K562 (cell line): Measurements from ENCODE around the gene NKD1. TPM values are rescaled to one million over a fixed set of nuclear protein-coding genes. Genes with fewer than 3 reads are reported as not detected.

Source experiments
- ATAC-seq: fragments of 200-7000 bp; cut with Tn5 transposase; 3 replicates; pipeline ENCODE4 v1.9.1; 2020; ENCODE audit warnings: moderate library complexity
- BruUV-seq: library from RNA; stranded (reverse); fragments of 400-500 nt; replicated peaks from 2 replicates; lab custom pipeline; 2021; lab: Mats Ljungman, UMichigan
- CTCF ChIA-PET: fragments of 300-600 bp; formaldehyde crosslinking; extraction: SDS; loops from one replicate; lab custom pipeline; 2021; ENCODE audit warnings: low intra/inter-chr PET ratio; lab: Yijun Ruan, JAX
- POLR2A ChIA-PET: fragments of 300-600, 350-650 bp; sonication (Branson Sonifier 250); formaldehyde crosslinking; extraction: SDS; loops from one replicate; lab custom pipeline; 2021; ENCODE audit warnings: antibody characterized with exemption, inconsistent platforms; lab: Yijun Ruan, JAX
- DNase-seq, 4 experiments: peaks; one replicate each; pipeline versions ENCODE4 v3.0.0 to v3.0.0-alpha.2; 2011 to 2018; ENCODE audit warnings: low spot score in 3 of 4, mixed read lengths in 3 of 4; ENCODE audit errors: extremely low read depth in 1 of 4
- FAIRE-seq: peaks from 2 replicates; lab custom pipeline; 2011; peaks lifted over from hg19 to GRCh38; lab: Jason Lieb, UNC
- H2AFZ ChIP-seq: 2 replicates; pipeline ENCODE4 v1.6.0; 2011; ENCODE audit warnings: low read depth, low read length, control low read depth, inconsistent platforms
- H3K27ac ChIP-seq: fragments of 200-600 bp; 3 replicates; pipeline ENCODE4 v1.8.0; 2011; ENCODE audit warnings: low read depth, mild to moderate bottlenecking, control low read depth, inconsistent platforms, low read length, moderate library complexity, mixed read lengths; ENCODE audit errors: extremely low read depth
- H3K27me3 ChIP-seq, 2 experiments: fragments of 300-600 bp in 1 of 2; 2 replicates in 1 of 2; 3 replicates in 1 of 2; pipeline versions ENCODE4 v1.6.0 to v1.8.0; 2011; ENCODE audit warnings: inconsistent platforms in 2 of 2, low read length in 2 of 2, mild to moderate bottlenecking in 1 of 2, mixed read lengths in 1 of 2, moderate library complexity in 1 of 2; ENCODE audit not compliant: control insufficient read depth in 2 of 2, insufficient read depth in 2 of 2
- H3K36me3 ChIP-seq: fragments of 300-600 bp; 3 replicates; pipeline ENCODE4 v1.8.0; 2011; ENCODE audit warnings: mild to moderate bottlenecking, low read length, inconsistent platforms; ENCODE audit not compliant: control insufficient read depth, insufficient read depth
- H3K4me1 ChIP-seq, 2 experiments: fragments of 200-600 bp in 1 of 2; replicated peaks in 1 of 2; 2 replicates in 1 of 2; 3 replicates in 1 of 2; pipeline versions ENCODE4 v1.5.1 to v1.8.0; 2011; ENCODE audit warnings: inconsistent platforms in 2 of 2, low read length in 2 of 2, mild to moderate bottlenecking in 1 of 2, mixed read lengths in 1 of 2, moderate library complexity in 1 of 2; ENCODE audit not compliant: control insufficient read depth in 2 of 2, insufficient read depth in 2 of 2
- H3K4me2 ChIP-seq: 2 replicates; pipeline ENCODE4 v1.6.1; 2011; ENCODE audit warnings: low read length, control low read depth, inconsistent platforms, mixed read lengths; ENCODE audit not compliant: insufficient read depth
- H3K4me3 ChIP-seq: fragments of 200-600 bp; sonication (generic), shearing (Covaris generic); 2 replicates; pipeline ENCODE4 v1.5.1; 2016; ENCODE audit warnings: control low read depth, inconsistent platforms
- H3K79me2 ChIP-seq: fragments of 200-600 bp; 3 replicates; pipeline ENCODE4 v1.8.0; 2011; ENCODE audit warnings: low read length, inconsistent platforms; ENCODE audit not compliant: control insufficient read depth, insufficient read depth
- H3K9ac ChIP-seq, 2 experiments: 2 replicates each; pipeline versions ENCODE4 v1.6.0 to v1.6.1; 2011; ENCODE audit warnings: low read depth in 2 of 2, low read length in 2 of 2, control low read depth in 1 of 2, inconsistent platforms in 1 of 2, mild to moderate bottlenecking in 1 of 2, mixed read lengths in 1 of 2; ENCODE audit not compliant: insufficient read depth in 1 of 2
- H3K9me1 ChIP-seq: one replicate; pipeline ENCODE4 v1.6.0; 2011; ENCODE audit warnings: inconsistent platforms, mild to moderate bottlenecking, low read length, moderate library complexity; ENCODE audit not compliant: control insufficient read depth, insufficient read depth
- H3K9me3 ChIP-seq: replicated peaks from 2 replicates; pipeline ENCODE4 v1.5.1; 2011; ENCODE audit warnings: low read depth, low read length, inconsistent platforms; ENCODE audit not compliant: control insufficient read depth, insufficient read depth
- H4K20me1 ChIP-seq: replicated peaks from 2 replicates; pipeline ENCODE4 v1.6.1; 2011; ENCODE audit warnings: low read length, inconsistent platforms, mixed read lengths; ENCODE audit not compliant: control insufficient read depth, insufficient read depth
- FIP1L1 ChIP-seq: fragments of 200-400 bp; formaldehyde crosslinking; IDR thresholded peaks from 2 replicates; pipeline ENCODE4 v1.6.1; 2018; ENCODE audit warnings: mild to moderate bottlenecking, low read depth, low read length; ENCODE audit not compliant: poor library complexity, severe bottlenecking
- HNRNPL ChIP-seq: fragments of 200-400 bp; formaldehyde crosslinking; IDR thresholded peaks from 2 replicates; pipeline ENCODE4 v1.6.1; 2017; ENCODE audit warnings: low read depth, mild to moderate bottlenecking, low read length
- NFATC3 ChIP-seq: fragments of 450-650 bp; IDR thresholded peaks from 2 replicates; pipeline ENCODE4 v1.6.1; 2017; ENCODE audit warnings: mild to moderate bottlenecking
- PCBP1 ChIP-seq: fragments of 200-400 bp; formaldehyde crosslinking; IDR thresholded peaks from 2 replicates; pipeline ENCODE4 v1.6.1; 2018; ENCODE audit warnings: mild to moderate bottlenecking, low read depth, low read length; ENCODE audit not compliant: poor library complexity, severe bottlenecking
- SMAD4 ChIP-seq: fragments of 250-450 bp; sonication (Bioruptor Pico); conservative IDR thresholded peaks from 2 replicates; pipeline ENCODE4 v1.8.0; 2021; ENCODE audit warnings: inconsistent platforms, mild to moderate bottlenecking, moderate library complexity
- XRCC4 ChIP-seq: IDR thresholded peaks from one replicate; pipeline ENCODE4 v1.6.1; 2011; ENCODE audit not compliant: insufficient read depth, insufficient read length; ENCODE audit errors: extremely low read depth
- ZNF592 ChIP-seq: fragments of 450-650 bp; IDR thresholded peaks from 2 replicates; pipeline ENCODE4 v1.6.1; 2017; ENCODE audit warnings: antibody characterized with exemption, mild to moderate bottlenecking
- ZZZ3 ChIP-seq: fragments of 450-650 bp; IDR thresholded peaks from 2 replicates; pipeline ENCODE4 v1.6.1; 2016; ENCODE audit warnings: antibody characterized with exemption, mild to moderate bottlenecking, moderate library complexity
- WGBS: fragments of 100-300 bp; shearing (Covaris generic); methylation state at CpG from one replicate; pipeline ENCODE4 v1.1.6; 2016; ENCODE audit warnings: low coverage, mixed read lengths; ENCODE audit not compliant: insufficient coverage; ENCODE audit errors: missing lambda C conversion rate; 5-methylcytosine and 5-hydroxymethylcytosine counted together
- in situ Hi-C: fragments of 300-500 bp; cut with MboI; formaldehyde crosslinking; loops from 4 replicates; pipeline ENCODE4 v1.15.0; 2018; ENCODE audit warnings: inconsistent platforms, mixed read lengths
- intact Hi-C: fragments of 100-400 bp; cut with micrococcal nuclease; formaldehyde crosslinking; loops from 2 replicates; pipeline ENCODE4 v1.14.2; 2022
- polyA plus RNA-seq, 8 experiments: library from polyadenylated mRNA; depleted of rRNA in 4 of 8; stranded (reverse) in 5 of 8; unstranded in 3 of 8; fragments of >200 nt; fragmentation: Nextera tagmentation in 2 of 8; fragmentation: Illumina TruSeq in 1 of 8; extraction: Ambion mirVana in 2 of 8; extraction: Trizol in 1 of 8; gene quantifications; 2 replicates each; pipeline versions ENCODE4 v1.2.1 to v1.2.3, GENCODE V29; 2011 to 2014; ENCODE audit warnings: inconsistent platforms in 1 of 8, missing spikeins in 1 of 8
- total RNA-seq, 7 experiments: library from RNA; depleted of rRNA in 6 of 7; stranded (reverse); fragments of >200 nt in 6 of 7; fragmentation: Illumina TruSeq in 2 of 7; extraction: Trizol in 2 of 7; gene quantifications; 2 replicates each; pipeline versions ENCODE4 v1.2.1 to v1.2.3, GENCODE V29; 2011 to 2021; ENCODE audit warnings: low replicate concordance in 1 of 7

The NKD1 gene
- total and polyA plus RNA-seq, 9 of the 15 experiments (the other 6 are each of a cell fraction or from before 2014, with no cell fraction given) = under 0.01 to 0.24 (median 0.04) TPM; not detected in 2

DNA sequence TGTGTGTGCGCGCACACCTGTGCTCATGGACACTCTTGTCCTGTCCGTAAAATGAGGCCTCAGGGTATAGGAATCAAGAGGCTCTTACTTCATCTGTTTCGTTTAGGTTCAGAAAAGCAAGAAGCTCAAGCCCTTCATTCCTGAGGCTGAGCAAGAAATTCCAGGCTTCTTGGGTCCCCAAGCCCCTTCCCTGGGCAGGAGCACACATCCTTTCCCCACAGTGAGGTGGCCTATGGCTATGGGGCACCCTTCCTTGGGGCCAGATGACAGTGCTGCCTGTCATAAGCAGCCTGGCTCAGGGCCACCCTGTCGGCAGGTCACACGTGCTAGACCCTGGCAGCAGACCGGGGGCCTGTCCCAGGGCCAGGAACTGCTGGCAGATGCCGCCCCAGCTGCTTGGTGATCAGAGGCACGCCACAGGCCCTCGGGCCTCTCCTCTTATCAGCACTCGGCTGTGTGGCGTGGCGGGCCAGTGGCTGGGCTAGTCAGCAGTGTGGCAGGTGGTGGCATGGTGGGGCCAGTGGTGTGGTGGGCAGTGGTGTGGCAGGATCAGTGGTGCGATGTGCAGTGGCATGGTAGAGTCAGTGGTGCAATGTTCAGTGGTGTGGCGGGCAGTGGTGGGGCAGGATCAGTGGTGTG, 50.2 kb downstream of the NKD1 start (continued):
- TF ChIP-seq ZNF592 = no peak
- no peak for TF ChIP-seq NFATC3

GRCh38 chr16:50598936-50599361, 50.8 kb downstream of the NKD1 start:
- WGBS = 2% methylated on average over 7 of the region's 8 CpGs
- H3K9me1 ChIP-seq = no peaks in the 10 kb centered on the region
- H4K20me1 ChIP-seq = peaks cover 5% of the 10 kb centered on the region; the same call in 1 of the 2 replicates
- H3K9ac ChIP-seq = no peak overlapping the region; a peak in 1 of 4 replicates
- no peak overlapping the region for H3K4me3 ChIP-seq
- H3K27me3 ChIP-seq = peaks cover 13 to 65% of the 10 kb centered on the region in 2 experiments; a peak in 4 of 5 replicates
- DNase-seq (no peak), FAIRE-seq (no peak), ATAC-seq (no peak)
- no peak overlapping the region for H2AFZ ChIP-seq
- H3K36me3 ChIP-seq = no peaks in the 10 kb centered on the region
- CTCF ChIA-PET = no interaction called here
- H3K4me1 ChIP-seq = no peaks in the 10 kb centered on the region; a peak in 1 of 5 replicates
- no peak overlapping the region for H3K27ac ChIP-seq
- H3K9me3 ChIP-seq = no peaks in the 10 kb centered on the region
- no peak for TF ChIP-seq PCBP1
- no peak for TF ChIP-seq SMAD4 (CRISPR knock-in tag)
- TF ChIP-seq HNRNPL = no peak
- no peak for TF ChIP-seq XRCC4
- no peak for TF ChIP-seq FIP1L1
- no peak for TF ChIP-seq ZZZ3
- H3K79me2 ChIP-seq = no peaks in the 10 kb centered on the region
- in situ Hi-C loops = no loop called here
- POLR2A ChIA-PET = no interaction called here
- no peak overlapping the region for H3K4me2 ChIP-seq
- no TSS peak for BruUV-seq
- intact Hi-C loops = loop anchor here (10.0 kb wide), 1 partner anchor 66 kb away; no protein-coding TSS in a partner anchor
